Cardiac fibroblast (primary cell): Measurements from ENCODE around the gene GAL3ST2.

Experiments used
- DNase-seq, 2 donors: peaks; one replicate each; pipeline versions ENCODE4 v3.0.0 to v3.0.0-alpha.2; 2010; ENCODE audit warnings: low read depth in 2 of 2
- H3K4me3 ChIP-seq, 2 donors: replicated peaks in 1 of 2; 1 replicate in 1 of 2; 2 replicates in 1 of 2; pipeline ENCODE4 v1.5.1; 2011; ENCODE audit warnings: low read depth in 2 of 2, low read length in 2 of 2, mild to moderate bottlenecking in 2 of 2, moderate library complexity in 1 of 2
- TF ChIP-seq, protein P1 (sequence below): IDR thresholded peaks from one replicate; pipeline ENCODE4 v1.5.1; 2011; ENCODE audit warnings: low read depth, mild to moderate bottlenecking, low read length, inconsistent platforms

Gene GAL3ST2

DNA sequence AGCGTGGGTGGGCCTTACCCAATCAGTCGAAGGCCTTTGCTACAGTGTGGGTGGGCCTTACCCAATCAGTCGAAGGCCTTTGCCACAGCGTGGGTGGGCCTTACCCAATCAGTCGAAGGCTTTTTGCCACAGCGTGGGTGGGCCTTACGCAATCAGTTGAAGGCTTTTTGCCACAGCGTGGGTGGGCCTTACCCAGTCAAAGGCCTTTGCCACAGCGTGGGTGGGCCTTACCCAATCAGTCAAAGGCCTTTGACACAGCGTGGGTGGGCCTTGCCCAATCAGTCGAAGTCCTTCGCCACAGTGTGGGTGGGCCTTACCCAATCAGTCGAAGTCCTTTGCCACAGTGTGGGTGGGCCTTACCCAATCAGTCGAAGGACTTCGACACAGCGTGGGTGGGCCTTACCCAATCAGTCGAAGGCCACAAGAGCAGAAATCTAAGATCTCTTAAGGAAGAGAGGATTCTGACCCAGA is 16.3 kb upstream of the GAL3ST2 start:
- DNase-seq: no peak
- TF ChIP-seq, protein P1, sequence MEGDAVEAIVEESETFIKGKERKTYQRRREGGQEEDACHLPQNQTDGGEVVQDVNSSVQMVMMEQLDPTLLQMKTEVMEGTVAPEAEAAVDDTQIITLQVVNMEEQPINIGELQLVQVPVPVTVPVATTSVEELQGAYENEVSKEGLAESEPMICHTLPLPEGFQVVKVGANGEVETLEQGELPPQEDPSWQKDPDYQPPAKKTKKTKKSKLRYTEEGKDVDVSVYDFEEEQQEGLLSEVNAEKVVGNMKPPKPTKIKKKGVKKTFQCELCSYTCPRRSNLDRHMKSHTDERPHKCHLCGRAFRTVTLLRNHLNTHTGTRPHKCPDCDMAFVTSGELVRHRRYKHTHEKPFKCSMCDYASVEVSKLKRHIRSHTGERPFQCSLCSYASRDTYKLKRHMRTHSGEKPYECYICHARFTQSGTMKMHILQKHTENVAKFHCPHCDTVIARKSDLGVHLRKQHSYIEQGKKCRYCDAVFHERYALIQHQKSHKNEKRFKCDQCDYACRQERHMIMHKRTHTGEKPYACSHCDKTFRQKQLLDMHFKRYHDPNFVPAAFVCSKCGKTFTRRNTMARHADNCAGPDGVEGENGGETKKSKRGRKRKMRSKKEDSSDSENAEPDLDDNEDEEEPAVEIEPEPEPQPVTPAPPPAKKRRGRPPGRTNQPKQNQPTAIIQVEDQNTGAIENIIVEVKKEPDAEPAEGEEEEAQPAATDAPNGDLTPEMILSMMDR: no peak
- no peak overlapping the region for H3K4me3 ChIP-seq

DNA sequence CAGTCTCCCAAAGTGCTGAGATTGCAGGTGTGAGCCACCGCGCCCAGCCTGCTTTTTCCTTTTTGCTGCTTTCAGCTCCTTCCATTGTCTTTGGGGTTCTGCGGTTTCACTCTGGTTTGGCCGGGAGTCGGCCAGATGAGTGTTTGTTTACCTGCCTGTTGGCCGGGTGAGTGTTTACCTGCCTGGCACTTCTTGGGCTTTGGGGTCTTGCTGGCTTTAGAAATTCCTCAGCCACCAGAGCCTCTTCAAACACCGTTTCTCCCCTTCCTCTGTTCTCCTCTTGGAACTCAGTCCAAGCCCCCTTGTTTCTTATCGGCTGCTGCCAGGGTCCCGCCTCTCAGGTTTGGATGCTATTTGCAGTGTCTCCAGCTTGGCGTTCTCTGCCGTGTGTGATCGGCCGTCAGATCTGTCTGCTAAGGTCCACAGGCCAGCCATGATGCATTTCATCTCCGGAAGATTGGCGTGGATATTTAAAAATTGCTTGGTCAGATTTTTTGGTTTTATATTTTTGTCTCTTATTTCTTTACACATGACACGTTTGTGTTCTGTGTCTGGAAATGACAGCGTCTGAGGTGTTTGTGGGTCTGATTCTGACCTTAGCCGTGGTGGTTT is 14.2 kb upstream of the GAL3ST2 start:
- TF ChIP-seq, protein P1: no peak
- DNase-seq: no peak
- no peak overlapping the region for H3K4me3 ChIP-seq

DNA sequence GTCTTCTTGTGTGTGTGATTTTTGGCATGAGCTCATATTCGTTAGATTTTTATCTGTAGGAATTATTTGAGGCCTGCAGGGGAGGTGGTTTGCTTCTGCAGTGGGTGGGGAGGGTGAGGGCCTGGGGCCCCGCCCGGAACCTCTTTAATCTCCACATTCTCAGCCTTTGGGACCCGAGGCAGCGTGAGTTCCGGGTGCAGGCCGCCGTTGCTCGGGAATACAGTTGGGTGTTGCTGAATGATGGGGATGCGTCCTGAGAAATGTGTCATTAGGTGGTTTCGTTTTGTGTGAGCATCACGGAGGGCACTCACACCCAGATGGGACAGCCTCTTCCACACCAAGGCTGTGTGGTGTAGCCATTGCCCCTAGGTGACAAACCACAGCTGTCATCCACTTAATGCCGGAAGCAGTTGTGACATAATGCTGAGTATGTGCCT is 13.7 kb upstream of the GAL3ST2 start:
- no peak for DNase-seq
- TF ChIP-seq, protein P1: no peak

DNA sequence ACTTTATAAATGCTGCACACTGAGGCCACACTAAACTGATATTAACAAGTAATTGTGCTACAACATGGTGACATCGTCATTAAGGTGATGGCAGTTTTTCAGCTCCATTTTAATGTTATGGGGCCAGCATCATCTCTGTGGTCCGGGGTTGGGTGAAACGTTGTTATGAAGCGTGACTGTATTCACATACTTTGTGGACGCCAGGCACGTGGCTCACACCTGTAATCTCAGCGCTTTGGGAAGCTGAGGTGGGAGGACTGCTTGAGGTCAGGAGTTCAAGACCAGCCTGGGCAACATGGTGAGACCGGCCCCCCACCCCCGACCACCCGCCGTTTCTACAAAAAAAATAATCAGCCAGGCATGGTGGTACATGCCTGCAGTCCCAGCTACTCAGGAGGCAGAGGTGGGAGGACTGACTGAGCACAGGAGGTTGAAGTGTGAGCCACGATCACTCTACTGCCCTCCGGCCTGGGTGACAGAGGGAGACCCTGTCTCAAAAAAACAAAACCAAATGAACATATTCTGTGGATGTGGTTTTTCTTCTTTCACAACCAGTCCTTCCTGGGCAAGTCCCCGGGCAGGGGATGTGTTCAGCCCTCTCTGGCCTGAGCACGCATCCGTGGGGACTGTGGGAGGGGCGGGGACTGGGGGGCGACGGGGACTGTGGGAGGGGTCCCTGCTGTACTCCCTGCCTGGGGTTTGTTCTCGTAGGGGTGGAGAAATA is 12.9 kb upstream of the GAL3ST2 start:
- no peak overlapping the region for H3K4me3 ChIP-seq
- no peak for DNase-seq
- TF ChIP-seq, protein P1: no peak

More for the DNA sequence above, 13.7 kb upstream of the GAL3ST2 start:
- H3K4me3 ChIP-seq: no peak overlapping the region

DNA sequence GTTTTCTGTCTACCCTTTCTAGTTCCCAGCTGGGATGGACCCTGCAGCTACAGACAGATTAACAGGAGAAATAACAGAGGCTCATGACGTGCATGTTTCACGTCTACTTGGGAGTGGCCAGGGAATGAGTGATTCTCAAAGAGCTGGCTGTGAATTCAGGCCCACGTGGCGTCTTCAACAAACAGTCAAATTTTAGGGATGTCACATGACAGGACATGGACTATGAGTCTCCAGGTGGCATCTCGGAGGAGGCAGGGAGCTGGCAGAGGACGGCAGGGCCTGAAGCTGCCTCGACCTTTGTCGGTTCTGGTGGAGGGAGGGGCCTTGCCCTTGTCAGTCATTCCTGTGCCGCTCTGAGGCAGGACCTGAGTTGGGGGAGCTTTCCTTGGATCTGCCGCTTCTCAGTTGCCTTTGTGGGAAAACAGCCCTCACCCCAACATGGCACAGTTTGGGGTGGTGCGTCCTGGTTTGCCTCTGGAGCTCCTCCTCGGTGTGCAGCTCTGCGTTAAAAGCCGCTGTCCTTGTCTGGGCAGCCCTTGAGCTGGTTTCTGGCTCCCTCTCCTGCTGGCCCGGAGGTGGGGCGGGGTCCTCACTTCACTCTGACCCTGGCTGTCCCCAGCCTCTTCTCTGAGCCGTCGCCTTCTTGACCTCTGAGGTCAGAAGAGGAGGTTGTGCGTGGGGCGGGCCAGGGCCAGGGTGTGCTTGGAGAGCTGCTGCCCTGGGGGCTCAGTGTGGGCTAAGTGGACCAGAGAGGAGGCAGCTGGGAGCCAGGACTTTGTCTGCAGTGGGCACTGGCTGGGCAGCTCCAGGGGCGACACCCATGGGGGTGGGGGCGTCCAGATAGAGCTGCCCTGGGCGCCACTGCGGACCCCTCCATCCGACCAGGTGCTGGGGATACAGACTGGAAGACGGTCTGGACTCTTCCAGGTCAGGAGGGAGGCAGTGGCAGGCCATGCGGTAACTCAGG is 12.1 kb upstream of the GAL3ST2 start:
- H3K4me3 ChIP-seq: no peak overlapping the region
- DNase-seq: no peak
- TF ChIP-seq, protein P1: no peak

DNA sequence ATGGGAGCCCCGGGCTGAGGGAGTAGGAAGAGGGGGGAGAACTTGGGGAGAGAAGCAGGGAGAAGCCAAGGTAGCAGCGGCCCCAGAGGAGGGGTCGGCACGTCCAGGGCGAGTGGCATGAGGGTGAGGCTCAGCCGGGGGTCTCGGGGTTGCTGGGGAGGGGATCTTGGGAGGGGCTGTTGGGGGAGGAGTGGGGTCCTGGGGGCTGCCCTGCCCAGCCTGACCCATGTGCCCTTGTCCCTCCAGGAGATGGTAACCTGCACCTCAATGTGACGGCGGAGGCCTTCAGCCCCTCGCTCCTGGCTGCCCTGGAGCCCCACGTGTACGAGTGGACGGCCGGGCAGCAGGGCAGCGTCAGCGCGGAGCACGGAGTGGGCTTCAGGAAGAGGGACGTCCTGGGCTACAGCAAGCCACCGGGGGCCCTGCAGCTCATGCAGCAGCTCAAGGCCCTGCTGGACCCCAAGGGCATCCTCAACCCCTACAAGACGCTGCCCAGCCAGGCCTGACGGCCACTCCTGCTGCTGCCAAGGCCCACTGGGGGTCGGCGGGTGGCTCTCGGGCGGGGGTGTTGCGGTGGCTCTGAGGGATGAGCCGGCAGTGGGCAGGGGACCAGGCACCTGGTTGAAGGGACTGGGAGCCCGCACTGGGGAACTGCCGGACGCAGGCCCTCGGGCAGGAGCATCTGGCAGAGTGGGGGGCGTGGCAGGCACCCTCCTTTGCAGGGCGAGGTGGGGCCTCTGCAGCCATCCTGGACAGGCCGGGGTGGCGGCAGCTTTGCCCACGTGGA is 9.0 kb upstream of the GAL3ST2 start:
- TF ChIP-seq, protein P1: no peak
- no peak for DNase-seq
- H3K4me3 ChIP-seq: no peak overlapping the region
